ENCODE measurements around the gene ALDH1B1. TPM values are rescaled to one million over a fixed set of nuclear protein-coding genes. Genes with fewer than 3 reads are reported as not detected.

ALDH1B1 gene
- total RNA-seq, 1 experiment from 2014 or later = 46.6 TPM

- CTCF ChIA-PET = no interaction called here
- Histone ChIP-seq H3K4me3 (replicated peaks in 1 of 2; ENCODE audit: low read depth in 1 of 2, low read length in 2 of 2) (no peak overlapping the region), H3K27ac (ENCODE audit: low read depth, low read length) (no peak overlapping the region), H3K79me2 (ENCODE audit: insufficient read depth, low read length) (no peaks in the 10 kb centered on the region), H3K9me2 (ENCODE audit: insufficient read depth) (no peaks in the 10 kb centered on the region), H3K4me2 (ENCODE audit: low read length) (no peak overlapping the region), H4K20me1 (ENCODE audit: insufficient read depth) (no peaks in the 10 kb centered on the region), H3K9me3 (ENCODE audit: control insufficient read depth in 1 of 2, insufficient read depth in 1 of 2, low read depth in 1 of 2, low read length in 2 of 2) (no peaks in the 10 kb centered on the region), H3K9ac (ENCODE audit: low read length) (no peak overlapping the region), H3K36me3 (ENCODE audit: control insufficient read depth in 1 of 2, insufficient read depth in 2 of 2, low read length in 2 of 2) (no peaks in the 10 kb centered on the region), H3K27me3 (ENCODE audit: insufficient read depth, low read length) (no peaks in the 10 kb centered on the region; the same call in 1 of the 2 replicates), H3K4me1 (ENCODE audit: control insufficient read depth in 1 of 2, insufficient read depth in 2 of 2, low read length in 2 of 2) (no peaks in the 10 kb centered on the region), H2AFZ (ENCODE audit: low read depth, low read length, poor library complexity, severe bottlenecking) (no peak overlapping the region)
- RAD21 ChIA-PET (ENCODE audit: low non-redundant PET in 1 of 2, low total read pairs in 2 of 2, uncharacterized antibody in 2 of 2, unreplicated experiment in 2 of 2) = no interaction called here
- ATAC-seq = no peak
- TF ChIP-seq CEBPB (IDR thresholded peaks at IDR 0.05; ENCODE audit: low read depth) (no peak), ZFX (IDR thresholded peaks at IDR 0.05) (no peak), ELF1 (IDR thresholded peaks at IDR 0.05; ENCODE audit: borderline replicate concordance, low read depth) (no peak), ZBTB33 (IDR thresholded peaks at IDR 0.05; ENCODE audit: extremely low read depth, insufficient replicate concordance, low read length) (no peak), SRF (IDR thresholded peaks at IDR 0.05; ENCODE audit: low read depth) (no peak), POLR2A (IDR thresholded peaks at IDR 0.05; ENCODE audit: borderline replicate concordance, extremely low read depth, insufficient read depth, insufficient read length) (no peak), EGR1 (IDR thresholded peaks at IDR 0.05; ENCODE audit: low read depth) (no peak), CBX3 (IDR thresholded peaks at IDR 0.05; ENCODE audit: low read depth) (no peak)
- intact Hi-C loops (cut with micrococcal nuclease) = no loop called here
- POLR2A ChIA-PET = no interaction called here
- no TSS peak for BruUV-seq (replicated peaks)
- no peak for DNase-seq (ENCODE audit: low read depth, low spot score)
Measured at GRCh38 chr9:38375572-38375963, 16.9 kb upstream of the ALDH1B1 start.

- RAD21 ChIA-PET (ENCODE audit: low non-redundant PET in 1 of 2, low total read pairs in 2 of 2, uncharacterized antibody in 2 of 2, unreplicated experiment in 2 of 2) = no interaction called here
- Histone ChIP-seq H3K4me2 (ENCODE audit: low read length) (no peak overlapping the region), H3K9ac (ENCODE audit: low read length) (no peak overlapping the region)
- TF ChIP-seq ELF1 (IDR thresholded peaks at IDR 0.05; ENCODE audit: borderline replicate concordance, low read depth) = no peak
- TF ChIP-seq ATF3 (IDR thresholded peaks at IDR 0.05) = no peak
- no peak for TF ChIP-seq SIN3A (IDR thresholded peaks at IDR 0.05; ENCODE audit: low read depth)
- no peak for TF ChIP-seq EGR1 (IDR thresholded peaks at IDR 0.05; ENCODE audit: low read depth)
- no peak for TF ChIP-seq FOSL1 (IDR thresholded peaks at IDR 0.05; ENCODE audit: low read depth)
- TF ChIP-seq YY1 (IDR thresholded peaks at IDR 0.05; ENCODE audit: extremely low read depth, insufficient replicate concordance, low read depth, low read length) = no peak
- no peak for TF ChIP-seq EZH2phosphoT487 (IDR thresholded peaks at IDR 0.05; ENCODE audit: borderline replicate concordance)
- no peak for TF ChIP-seq CBX3 (IDR thresholded peaks at IDR 0.05; ENCODE audit: low read depth)
- TF ChIP-seq REST (IDR thresholded peaks at IDR 0.05; ENCODE audit: low read depth) = no peak
- no peak for TF ChIP-seq SRF (IDR thresholded peaks at IDR 0.05; ENCODE audit: low read depth)
- TF ChIP-seq RAD21 (IDR thresholded peaks at IDR 0.05; ENCODE audit: low read depth) = no peak
- TF ChIP-seq POLR2AphosphoS5 (IDR thresholded peaks at IDR 0.05; ENCODE audit: low read depth, low read length) = no peak
Measured at GRCh38 chr9:38376021-38376670, 16.4 kb upstream of the ALDH1B1 start.

More at GRCh38 chr9:38376021-38376670, 16.4 kb upstream of the ALDH1B1 start:
- no peaks in the 10 kb centered on the region for H3K9me3 ChIP-seq (ENCODE audit: control insufficient read depth in 1 of 2, insufficient read depth in 1 of 2, low read depth in 1 of 2, low read length in 2 of 2)
- ATAC-seq (no peak), DNase-seq (ENCODE audit: low read depth, low spot score) (no peak)
- no peaks in the 10 kb centered on the region for H4K20me1 ChIP-seq (ENCODE audit: insufficient read depth)
- H3K79me2 ChIP-seq (ENCODE audit: insufficient read depth, low read length) = no peaks in the 10 kb centered on the region
- H3K27me3 ChIP-seq (ENCODE audit: insufficient read depth, low read length) = no peaks in the 10 kb centered on the region; the same call in 1 of the 2 replicates
- intact Hi-C loops (cut with micrococcal nuclease) = no loop called here
- ChIA-PET POLR2A (interaction anchor here (0.6 kb wide), 1 partner anchor 269 kb away, joined by 4 read pairs; no protein-coding TSS in a partner anchor), CTCF (no interaction called here)
- H3K27ac ChIP-seq (ENCODE audit: low read depth, low read length) = no peak overlapping the region
- H3K9me2 ChIP-seq (ENCODE audit: insufficient read depth) = no peaks in the 10 kb centered on the region
- no peaks in the 10 kb centered on the region; a peak in 1 of 4 replicates for H3K4me1 ChIP-seq (ENCODE audit: control insufficient read depth in 1 of 2, insufficient read depth in 2 of 2, low read length in 2 of 2)
- H2AFZ ChIP-seq (ENCODE audit: low read depth, low read length, poor library complexity, severe bottlenecking) = no peak overlapping the region
- no peaks in the 10 kb centered on the region for H3K36me3 ChIP-seq (ENCODE audit: control insufficient read depth in 1 of 2, insufficient read depth in 2 of 2, low read length in 2 of 2)
- no TSS peak for BruUV-seq (replicated peaks)
- no peak overlapping the region for H3K4me3 ChIP-seq (replicated peaks in 1 of 2; ENCODE audit: low read depth in 1 of 2, low read length in 2 of 2)

Data from HCT116 (cell line).